ENCODE measurements around the gene TRIO. TPM values are rescaled to one million over a fixed set of nuclear protein-coding genes. Genes with fewer than 3 reads are reported as not detected.
"Not testable (repeated sequence)": the region's sequence is repeated elsewhere in the genome, so short reads cannot be mapped to it uniquely, and the experiment has no call there.

The TRIO gene
- polyA plus RNA-seq, 4 donors = 84.9 to 106 (median 95.6) TPM

DNA sequence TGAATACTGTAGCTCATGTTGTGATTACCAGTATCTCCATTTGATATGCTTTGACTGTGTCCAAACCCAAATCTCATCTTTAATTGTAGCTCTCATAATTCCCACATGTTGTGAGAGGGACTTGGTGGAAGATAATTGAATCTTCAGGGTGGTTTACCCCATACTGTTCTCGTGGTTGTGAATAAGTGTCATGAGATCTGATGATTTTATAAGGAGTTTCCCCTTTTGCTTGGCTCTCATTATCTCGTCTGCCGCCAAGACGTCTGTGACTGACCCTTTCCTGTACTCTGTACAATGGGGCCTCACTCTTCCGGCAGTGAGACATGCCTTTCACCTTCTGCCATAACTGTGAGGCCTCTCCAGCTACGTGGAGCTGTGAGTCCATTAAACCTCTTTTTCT lies 59.3 kb downstream of the TRIO start:
- DNase-seq (ENCODE audit: low read depth in 4 of 4, low spot score in 3 of 4) = no peak

DNA sequence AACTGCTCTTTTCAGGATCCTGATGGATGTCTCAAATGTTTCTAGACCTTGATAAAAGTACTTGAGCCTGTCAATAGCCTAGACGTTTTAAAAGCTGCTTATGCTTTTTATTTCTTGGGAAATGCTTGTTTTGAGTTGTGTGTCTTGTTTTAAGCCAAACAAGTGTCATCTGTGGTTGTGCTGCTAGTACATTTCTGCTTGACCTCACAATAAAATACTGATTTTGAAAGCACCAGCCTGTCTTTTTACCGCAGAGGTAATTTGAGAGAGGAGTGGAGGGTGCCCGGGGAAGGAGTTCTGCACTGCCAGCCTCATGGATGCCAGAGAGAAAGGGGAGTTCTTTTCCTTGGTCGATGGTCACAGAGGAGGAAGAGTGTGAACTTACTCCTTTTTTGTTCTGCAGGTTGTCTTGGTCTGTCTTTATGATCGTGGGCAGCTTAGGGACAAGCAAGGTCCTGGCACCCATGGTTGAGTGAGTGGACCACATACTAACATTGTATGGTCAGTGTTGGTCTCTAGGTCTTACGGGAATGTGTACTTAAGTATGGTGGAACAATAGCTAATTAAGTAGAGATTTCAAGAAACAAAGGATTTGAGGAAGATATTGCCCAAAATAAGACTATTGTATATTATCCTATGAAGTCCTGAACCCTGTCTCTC lies 61.0 kb downstream of the TRIO start:
- no peak for DNase-seq (ENCODE audit: low read depth in 4 of 4, low spot score in 3 of 4)

DNA sequence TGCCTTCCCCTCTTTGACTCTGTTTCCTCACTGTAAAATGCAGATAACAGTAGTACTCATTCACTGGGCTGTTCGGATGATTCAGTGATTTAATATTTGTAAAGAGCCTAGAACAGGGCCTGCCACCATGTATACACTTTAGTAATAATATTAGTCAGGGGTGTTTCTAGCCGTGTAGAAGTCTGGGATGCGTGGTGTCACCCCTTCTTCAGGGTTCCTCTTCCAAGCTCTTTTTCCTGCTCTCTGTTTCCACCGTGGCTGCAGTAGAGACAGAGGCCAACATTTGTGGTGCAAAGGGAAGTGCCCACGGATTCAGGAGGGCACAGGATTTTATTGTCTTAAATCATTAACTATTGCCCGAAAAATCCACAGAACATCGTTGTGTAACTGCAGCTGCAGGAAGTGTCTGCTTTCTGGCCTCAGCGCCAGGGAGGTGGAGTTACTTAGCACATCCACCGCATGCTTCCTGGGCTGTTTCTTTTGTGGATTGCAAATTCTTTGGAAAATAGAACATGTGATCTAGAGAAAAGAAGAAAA lies 61.7 kb downstream of the TRIO start:
- DNase-seq (ENCODE audit: low read depth in 4 of 4, low spot score in 3 of 4) = peak in 3 of 4 donors; percentile 18 to 24 (median 23)

DNA sequence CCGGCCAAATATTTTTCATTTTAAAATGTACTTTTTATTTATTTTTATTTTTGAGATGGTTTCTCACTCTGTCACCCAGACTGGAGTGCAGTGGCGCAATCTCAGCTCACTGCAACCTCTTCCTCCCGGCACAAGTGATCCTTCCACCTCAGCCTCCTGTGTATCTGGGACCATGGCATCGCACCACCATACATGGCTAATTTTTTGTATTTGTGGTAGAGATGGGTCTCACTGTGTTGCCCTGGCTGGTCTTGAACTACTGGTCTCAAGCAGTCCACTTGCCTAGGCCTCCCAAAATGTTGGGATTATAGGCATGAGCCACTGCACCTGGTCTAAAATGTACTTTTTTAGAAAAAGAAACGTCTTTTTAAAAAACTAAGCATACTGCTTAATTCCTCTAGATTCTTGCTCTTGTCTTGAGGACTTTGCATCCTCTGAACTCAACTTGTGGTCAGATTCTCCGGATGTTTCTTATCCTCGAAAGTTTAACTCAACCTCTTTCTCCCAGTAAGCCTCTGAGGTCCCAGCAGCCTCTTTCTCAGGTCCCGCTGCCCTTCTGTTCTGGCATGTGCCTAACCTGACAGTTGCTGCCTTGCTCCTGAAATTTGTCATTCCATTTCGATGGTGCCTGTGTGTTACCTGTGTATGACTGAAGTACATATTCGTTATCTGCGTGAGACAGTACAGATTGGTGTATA lies 63.0 kb downstream of the TRIO start:
- no peak for DNase-seq (ENCODE audit: low read depth in 4 of 4, low spot score in 3 of 4)

DNA sequence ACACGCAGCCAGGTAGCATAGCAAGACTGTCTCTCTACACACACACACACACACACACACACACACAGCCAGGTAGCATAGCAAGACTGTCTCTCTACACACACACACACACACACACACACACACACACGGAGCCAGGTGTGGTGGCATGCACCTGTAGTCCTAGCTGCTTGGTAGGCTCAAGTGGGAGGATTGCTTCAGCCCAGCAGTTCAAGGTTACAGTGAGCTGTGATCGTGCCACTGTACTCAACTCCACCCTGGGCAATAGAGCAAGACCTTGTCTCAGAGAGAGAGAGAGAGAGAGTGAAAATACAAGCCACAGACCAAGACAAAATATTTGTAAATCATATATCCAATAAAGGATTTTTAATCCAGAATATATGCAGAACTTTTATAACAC lies 64.3 kb downstream of the TRIO start:
- not testable (repeated sequence) for DNase-seq (ENCODE audit: low read depth in 4 of 4, low spot score in 3 of 4)

DNA sequence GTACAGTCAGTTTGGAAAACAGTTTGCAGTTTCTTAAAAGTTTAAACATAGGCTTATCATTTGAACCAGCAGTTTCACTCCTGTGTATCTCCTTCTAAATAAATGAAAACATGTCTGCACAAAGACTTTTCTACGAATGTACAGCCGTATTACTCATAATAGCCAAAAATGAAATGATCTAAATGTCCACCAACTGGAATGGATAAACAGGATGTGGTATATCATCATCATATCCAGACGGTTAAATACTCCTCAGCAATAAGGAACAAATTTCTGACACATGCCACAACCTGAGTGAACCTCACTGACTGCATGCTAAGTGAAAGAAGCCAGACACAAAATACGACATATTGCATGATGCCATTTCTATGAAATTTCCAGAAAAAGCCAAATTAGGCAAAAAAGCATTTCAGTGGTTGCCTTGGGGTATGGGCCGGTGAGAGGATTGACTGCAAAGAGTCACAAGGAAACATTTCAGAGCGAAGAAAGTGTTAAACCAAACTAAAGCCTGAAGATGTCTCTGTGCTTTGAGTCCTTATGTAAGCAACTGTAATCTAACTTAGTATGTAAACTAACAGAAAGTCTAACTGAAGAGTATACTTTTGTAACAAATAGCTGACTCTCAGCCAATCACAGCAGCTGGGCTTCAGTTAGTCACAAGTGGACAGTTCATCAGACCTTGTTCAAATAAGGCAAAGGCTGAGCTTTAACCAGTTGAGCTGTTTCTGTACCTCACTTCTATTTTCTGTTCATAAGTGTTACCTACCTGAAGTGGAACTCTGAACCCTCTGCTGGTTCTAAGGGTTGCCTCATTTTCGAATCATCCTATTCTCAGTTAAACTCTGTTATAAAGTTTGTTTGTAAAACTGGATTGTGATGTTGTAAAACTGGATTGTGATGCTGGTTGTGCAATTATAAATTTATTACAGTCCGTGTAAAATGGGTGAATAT lies 65.2 kb downstream of the TRIO start:
- no peak for DNase-seq (ENCODE audit: low read depth in 4 of 4, low spot score in 3 of 4)

DNA sequence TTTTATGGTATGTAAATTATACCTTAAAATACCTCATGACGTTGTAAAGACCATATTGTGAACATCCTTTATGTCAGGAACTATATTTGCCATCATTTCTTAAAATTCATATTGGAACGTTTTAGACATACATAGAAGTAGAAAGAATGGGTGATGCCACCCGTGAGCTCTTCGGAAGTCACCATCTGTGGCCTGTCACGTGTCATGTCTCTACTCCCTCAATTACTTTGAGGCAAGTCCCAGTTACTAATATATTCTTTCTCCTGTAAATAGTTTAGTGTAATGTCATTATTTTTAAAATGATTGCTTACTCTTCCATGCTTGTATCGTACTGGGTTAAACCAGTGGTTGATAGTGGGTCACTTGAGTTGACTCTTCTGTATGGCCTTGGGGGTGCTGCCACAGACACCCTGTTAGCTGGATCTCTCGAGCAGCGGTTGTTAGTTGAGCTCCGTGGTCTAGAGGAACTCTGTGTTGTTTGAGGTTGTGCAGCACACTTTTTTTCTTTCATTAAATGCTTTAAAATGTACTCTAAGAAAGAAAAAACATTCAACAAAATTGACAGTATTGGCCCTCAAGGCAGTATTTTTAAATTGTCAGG lies 66.2 kb downstream of the TRIO start:
- no peak for DNase-seq (ENCODE audit: low read depth in 4 of 4, low spot score in 3 of 4)

DNA sequence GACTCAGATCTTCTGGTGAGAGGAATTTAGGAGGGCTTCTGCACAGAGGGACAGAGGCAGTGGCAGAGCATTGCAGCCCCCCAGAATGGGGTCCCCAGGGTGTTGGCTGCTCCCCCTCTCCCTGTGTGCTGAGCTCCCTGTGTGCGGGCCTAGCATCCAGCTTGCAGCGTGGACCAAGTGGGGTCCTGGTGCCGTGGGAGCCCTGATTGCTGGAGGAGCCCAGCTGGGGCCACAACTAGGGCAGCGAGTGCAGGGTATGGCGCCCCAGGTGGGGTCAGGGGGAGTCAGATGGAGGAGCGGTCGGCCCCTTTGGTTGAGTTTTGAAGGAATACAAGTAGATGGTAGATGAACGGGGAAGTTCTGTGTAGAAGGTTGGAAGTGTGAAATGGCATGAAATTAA lies 66.7 kb downstream of the TRIO start:
- no peak for DNase-seq (ENCODE audit: low read depth in 4 of 4, low spot score in 3 of 4)

DNA sequence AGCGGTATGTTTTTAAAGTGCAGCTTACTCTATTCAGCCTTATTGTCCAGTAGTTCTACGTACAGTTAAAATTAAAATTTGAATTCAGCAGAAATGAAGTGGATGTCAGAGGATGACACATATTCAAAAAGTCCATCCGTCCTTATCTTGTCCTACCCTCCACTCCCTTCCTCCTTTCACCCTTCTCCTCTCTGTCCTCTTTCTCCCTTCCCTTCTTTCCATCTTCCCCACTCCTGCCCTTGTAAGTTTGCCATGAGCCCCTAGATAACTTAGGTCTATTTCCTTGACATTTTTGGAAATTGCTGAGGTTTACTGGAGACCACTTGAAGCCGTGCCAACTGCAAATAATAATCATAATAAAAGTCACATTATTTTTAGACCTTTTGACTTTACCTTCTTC lies 67.6 kb downstream of the TRIO start:
- DNase-seq (ENCODE audit: low read depth in 4 of 4, low spot score in 3 of 4) = no peak

DNA sequence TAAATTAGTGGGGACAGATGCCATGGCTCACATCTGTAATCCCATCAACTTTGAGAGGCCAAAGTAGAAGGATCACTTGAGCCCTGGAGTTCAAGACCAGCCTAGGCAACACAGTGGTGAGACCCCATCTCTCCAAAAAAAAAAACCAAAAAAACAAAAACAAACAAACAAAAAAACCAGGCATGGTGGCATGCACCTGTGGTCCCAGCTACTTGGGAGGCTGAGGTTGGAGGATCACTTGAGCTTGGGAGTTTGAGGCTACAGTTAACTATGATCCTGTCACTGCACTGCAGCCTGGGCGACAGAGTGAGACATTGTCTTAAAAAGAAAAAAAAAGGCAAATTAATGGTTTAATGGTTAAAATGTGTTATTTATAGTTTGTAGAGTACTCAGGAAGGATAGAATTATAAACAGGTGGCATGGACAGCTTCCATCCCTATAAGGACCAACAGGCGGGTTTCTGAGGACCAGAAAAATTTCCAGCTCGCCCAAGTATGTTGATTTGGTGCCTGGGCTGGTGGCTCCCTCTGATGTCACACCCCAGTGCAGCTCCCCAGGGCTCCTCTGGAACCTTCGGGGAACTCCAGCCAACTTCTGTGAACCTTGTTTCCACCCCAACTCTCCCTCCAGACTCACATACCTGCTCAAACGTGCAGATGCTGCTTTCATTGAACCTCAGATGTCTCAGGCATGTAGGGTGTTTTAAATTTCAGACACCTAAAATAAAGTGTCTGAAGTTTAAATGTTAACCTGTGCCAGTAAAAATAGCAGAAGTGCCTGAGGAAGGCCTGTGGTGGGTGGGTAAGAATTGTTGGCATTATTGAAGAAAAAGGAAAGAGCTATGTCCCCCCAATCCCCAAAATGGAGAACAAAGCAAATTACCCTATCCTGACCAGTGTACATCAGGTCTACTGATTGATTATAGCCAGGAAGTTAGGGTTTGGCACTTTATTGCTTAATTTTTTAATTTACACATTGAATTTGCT lies 69.0 kb downstream of the TRIO start:
- DNase-seq (ENCODE audit: low read depth in 4 of 4, low spot score in 3 of 4) = no peak

DNA sequence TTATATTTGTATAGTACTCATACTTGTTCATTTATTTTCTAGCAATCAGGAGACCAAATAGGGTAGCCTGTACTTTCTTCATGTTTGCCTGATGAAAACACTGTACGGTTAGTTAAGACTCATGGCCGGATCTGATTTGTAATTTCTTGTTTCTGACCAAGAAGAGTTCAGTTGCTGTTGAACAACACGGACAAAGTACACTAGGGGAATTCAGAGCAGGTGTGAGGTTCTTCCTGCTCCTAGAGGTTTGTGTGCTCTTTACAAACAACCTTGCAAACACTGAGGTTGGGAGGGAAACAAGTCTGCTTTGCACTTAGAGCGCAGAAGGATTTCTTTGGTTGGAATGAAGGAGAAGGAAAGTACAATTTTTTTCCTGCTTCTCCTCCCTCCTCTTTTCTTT lies 69.7 kb downstream of the TRIO start:
- DNase-seq (ENCODE audit: low read depth in 4 of 4, low spot score in 3 of 4) = no peak

DNA sequence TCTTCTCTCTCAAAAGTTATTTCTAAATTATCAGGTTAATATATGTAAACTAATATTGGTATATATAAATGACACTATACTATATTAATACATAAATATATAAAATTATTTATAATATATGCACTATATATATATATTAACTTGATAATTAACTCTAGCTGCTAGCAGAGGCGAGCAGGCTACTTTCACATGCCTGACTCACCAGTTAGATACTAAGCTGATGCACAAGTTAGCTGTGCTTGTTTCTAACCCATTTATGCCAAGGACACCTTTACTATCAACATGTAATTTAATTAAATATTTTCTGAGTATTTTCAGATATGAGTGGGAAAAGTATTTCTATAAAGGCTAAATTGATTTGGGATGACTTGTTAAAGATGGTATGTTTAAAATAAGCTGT lies 70.1 kb downstream of the TRIO start:
- no peak for DNase-seq (ENCODE audit: low read depth in 4 of 4, low spot score in 3 of 4)

DNA sequence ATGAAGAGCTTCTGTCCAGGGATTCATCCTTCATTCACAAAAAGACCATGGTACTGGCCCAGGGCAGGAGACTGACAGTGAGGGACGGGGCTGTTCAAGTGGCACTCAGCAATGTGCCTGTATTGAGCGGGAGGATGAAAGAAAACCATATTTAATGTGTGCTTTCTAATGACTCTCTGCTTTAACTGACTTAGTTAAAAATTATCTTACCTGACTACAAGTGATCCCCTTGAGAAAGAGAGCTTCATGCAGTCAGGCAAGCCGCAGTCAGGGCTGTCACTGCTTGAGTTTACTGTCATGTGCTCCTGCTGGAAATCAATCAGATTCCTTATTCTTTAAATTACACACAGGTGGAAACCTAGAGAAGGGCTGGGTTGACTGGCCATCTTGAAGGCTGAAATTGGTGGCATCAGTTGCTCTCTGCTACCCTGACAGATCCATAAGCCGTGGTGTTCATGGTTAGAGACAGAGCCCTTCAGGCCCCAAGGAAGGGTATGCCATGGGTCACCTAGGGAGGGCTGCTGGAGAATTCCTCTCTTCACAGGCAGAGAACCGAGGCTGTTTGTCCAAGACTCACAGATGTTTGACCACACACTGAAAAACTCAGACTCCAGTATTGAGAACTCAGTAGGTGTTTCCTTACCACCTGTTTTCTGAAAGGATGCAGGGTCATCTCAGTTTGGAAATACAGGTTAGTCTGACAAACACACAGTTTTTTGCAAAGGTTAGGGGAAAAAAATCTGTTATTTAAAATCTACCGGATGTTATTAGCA lies 70.9 kb downstream of the TRIO start:
- DNase-seq (ENCODE audit: low read depth in 4 of 4, low spot score in 3 of 4) = no peak

DNA sequence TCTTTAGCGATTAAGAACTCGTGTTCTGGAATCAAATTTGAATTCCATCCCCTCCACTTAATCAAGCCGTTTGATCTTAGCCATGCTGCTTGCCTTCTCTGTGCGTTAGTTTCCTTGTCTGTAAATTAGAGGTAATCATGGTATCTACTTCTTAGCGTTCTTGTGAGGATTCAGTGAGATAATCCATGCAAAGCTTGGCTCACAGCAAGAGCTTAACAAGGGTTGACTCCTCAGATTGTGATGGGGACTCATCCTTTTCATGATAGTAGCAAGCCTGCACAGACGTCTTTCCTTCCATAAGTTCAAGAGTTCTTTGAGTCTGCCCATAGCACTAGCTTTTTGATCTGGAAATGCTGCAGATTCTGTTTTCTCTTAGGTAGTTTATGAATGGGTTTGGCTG lies 72.8 kb downstream of the TRIO start:
- DNase-seq (ENCODE audit: low read depth in 4 of 4, low spot score in 3 of 4) = no peak

DNA sequence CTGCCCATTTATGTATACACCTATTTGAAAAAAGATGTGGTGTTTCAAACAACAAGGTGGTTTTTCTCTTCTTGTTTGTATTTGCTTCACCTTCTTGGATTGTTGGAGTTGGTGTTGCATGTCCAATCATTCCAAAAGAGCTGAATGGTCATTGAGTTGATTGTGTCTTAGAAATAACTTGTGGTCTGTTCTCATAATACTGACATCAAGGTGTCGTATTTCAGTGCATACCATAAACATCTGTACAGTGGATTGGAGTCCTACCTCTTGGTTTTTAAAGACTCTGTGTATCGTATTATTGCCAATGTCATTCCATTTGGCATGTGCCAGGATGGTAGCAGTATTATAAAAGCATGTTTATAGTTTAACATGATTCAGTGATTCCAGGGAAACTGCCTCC lies 73.2 kb downstream of the TRIO start:
- DNase-seq (ENCODE audit: low read depth in 4 of 4, low spot score in 3 of 4) = no peak

DNA sequence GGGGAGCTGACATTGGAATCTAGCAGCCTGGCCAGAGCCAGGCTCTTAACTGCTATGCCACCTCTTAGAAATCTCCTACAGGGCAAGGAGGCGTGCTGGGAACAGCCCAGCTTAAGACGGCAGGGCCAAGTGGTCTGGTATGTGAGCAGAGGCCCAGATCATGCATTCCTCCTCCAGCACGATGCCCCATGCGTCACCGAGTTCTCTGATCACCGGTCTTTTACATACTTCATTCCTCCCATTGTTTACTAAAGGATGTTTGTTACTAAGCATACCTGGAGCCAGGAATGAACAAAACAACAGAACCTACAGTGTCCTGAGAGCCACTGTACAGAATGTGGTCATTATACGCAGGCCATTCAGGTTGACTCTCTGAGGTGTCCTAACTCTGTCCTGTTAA lies 73.8 kb downstream of the TRIO start:
- DNase-seq (ENCODE audit: low read depth in 4 of 4, low spot score in 3 of 4) = no peak

DNA sequence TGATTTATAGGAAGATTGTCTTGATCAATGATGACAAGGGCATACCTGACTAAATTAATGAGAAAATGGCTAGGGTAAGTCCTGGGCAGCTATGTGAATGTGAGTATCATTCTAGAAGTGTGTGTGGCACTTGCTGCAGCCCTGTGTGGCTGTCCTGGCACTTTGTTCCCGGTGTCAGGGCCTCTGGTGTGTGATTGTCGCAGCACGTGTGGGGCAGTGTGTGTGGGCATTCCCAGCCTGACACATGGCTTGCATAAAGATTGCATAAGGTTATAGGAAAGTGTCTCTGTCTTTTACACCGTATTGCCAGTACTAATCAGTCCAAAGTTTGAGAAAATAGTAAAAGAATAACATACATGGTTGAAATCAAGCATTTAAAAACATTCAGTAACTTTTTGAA lies 74.4 kb downstream of the TRIO start:
- DNase-seq (ENCODE audit: low read depth in 4 of 4, low spot score in 3 of 4) = no peak

DNA sequence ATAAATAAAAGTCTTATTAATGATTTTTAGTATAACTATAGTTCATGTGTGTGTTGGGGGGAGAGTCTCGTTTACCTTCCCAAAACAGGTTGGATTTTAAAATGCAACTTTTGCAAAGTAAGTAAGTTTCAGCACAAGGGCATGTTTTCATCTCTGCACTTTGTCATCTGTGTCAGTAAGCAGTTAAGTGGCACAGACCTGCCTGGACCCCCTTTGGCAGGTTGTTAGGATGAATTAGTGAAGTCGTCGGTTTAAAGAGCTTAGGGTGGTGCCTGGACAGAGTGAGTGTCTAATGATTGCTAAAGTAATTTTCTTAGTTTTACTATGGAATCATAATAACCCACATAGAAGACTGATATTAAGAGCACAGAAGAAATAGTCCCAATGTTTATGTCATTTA lies 74.9 kb downstream of the TRIO start:
- no peak for DNase-seq (ENCODE audit: low read depth in 4 of 4, low spot score in 3 of 4)

DNA sequence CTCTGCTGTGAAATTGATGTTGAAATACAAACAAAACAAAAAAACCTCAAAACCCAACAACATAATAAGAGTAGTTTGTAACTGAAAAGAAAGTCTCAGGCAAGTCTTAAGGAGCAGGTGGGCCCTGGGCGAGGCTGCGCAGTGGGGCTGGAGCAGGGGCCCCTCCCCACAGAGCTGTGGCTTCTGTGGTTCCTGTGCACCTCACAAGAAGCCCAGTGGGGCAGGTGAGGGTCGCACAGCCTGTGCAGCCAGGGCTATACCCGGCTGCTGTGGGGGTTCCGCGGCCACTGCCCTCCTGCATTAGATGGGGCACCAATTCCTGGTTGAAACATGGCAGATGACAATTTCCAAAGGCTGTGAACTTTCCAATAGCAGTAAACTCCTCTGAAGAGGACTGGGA lies 75.3 kb downstream of the TRIO start:
- no peak for DNase-seq (ENCODE audit: low read depth in 4 of 4, low spot score in 3 of 4)
